Measurements from ENCODE around the gene GOLM1. TPM values are rescaled to one million over a fixed set of nuclear protein-coding genes. Genes with fewer than 3 reads are reported as not detected.

The GOLM1 gene
- total and polyA plus RNA-seq, 9 donors, result 17.5 to 76.7 (median 36.4) TPM

DNA sequence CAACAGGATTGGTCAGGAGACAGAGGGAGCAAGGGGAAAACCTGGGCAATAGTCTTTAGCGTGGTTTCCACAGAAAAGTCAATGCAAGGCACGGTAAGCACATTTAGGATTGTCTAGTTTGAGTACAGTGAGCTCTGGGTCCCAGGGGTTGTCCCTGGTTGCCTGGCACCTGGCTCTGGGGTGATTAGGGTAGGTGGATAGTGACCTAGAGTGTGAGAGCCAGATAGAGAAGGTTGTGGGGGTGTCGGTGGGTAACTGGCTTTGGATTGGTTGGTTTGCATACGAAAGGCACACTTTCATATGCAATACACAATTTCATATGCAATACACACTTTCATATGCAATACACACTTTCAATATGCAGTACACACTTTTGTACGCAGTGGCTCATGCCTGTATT, 20.1 kb upstream of the GOLM1 start:
- no peaks in the 10 kb centered on the region for H3K36me3 ChIP-seq
- no peaks in the 10 kb centered on the region for H3K4me1 ChIP-seq (ENCODE audit: insufficient read depth)
- no peaks in the 10 kb centered on the region for H3K27me3 ChIP-seq
- intact Hi-C loops (cut with DNase I), result no loop called here
- no peak for DNase-seq
- TF ChIP-seq EP300 (IDR thresholded peaks at IDR 0.05) (no peak), POLR2A (IDR thresholded peaks at IDR 0.05) (no peak)
- TF ChIP-seq, protein P1, sequence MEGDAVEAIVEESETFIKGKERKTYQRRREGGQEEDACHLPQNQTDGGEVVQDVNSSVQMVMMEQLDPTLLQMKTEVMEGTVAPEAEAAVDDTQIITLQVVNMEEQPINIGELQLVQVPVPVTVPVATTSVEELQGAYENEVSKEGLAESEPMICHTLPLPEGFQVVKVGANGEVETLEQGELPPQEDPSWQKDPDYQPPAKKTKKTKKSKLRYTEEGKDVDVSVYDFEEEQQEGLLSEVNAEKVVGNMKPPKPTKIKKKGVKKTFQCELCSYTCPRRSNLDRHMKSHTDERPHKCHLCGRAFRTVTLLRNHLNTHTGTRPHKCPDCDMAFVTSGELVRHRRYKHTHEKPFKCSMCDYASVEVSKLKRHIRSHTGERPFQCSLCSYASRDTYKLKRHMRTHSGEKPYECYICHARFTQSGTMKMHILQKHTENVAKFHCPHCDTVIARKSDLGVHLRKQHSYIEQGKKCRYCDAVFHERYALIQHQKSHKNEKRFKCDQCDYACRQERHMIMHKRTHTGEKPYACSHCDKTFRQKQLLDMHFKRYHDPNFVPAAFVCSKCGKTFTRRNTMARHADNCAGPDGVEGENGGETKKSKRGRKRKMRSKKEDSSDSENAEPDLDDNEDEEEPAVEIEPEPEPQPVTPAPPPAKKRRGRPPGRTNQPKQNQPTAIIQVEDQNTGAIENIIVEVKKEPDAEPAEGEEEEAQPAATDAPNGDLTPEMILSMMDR (IDR thresholded peaks at IDR 0.05), result no peak
- no peak overlapping the region for H3K27ac ChIP-seq
- no peak overlapping the region for H3K4me3 ChIP-seq
- 90 to 94% (median 91%) methylated on average over 5 of the region's 5 CpGs for WGBS, 3 donors
- H3K9me3 ChIP-seq, result no peaks in the 10 kb centered on the region

DNA sequence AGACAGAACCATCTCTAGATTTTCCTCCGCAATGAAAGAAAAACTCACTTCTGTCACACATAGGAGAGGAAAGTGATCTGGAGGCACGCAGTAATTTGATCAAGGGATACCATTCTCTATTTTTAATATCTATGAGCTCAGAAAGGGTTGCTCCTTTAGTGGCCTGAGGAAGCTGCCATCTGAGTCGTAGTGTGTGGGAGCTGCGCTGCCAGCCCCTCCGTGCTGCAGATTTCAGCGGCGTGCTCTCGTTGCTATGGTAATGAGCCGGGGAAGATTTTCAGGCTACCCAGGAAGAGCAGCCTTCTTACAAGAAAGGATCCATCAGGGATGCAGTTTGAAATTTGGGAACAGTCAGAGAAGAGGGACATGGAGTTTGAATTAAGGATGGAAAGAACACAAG, 17.1 kb upstream of the GOLM1 start:
- no peaks in the 10 kb centered on the region for H3K27me3 ChIP-seq
- DNase-seq, result no peak
- intact Hi-C loops (cut with DNase I), result no loop called here
- no peak overlapping the region for H3K4me3 ChIP-seq
- no peaks in the 10 kb centered on the region for H3K9me3 ChIP-seq
- H3K4me1 ChIP-seq (ENCODE audit: insufficient read depth), result no peaks in the 10 kb centered on the region
- H3K27ac ChIP-seq, result no peak overlapping the region
- no peaks in the 10 kb centered on the region for H3K36me3 ChIP-seq
- TF ChIP-seq, protein P1 (IDR thresholded peaks at IDR 0.05), result no peak
- TF ChIP-seq EP300 (IDR thresholded peaks at IDR 0.05) (no peak), POLR2A (IDR thresholded peaks at IDR 0.05) (no peak)
- 35 to 48% (median 48%) methylated on average over 9 of the region's 9 CpGs for WGBS, 3 donors

DNA sequence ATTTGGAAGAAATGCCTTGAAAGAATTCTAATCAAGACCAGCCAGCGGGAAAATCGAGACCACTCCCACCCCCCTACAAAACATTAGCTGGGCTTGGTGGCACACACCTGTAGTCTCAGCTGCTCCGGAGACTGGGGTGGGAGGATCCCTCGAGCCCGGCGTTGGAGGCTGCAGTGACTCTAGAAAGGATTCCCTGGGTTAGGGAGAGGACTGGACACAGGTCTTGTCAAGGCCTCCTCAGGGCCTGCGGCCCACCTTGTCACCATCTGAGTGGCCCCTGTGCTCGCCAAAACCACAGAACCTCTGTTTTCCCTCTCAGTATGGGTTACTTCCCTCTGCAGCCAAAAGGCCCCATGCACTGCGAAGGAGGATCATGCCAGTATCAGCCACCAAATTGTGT, 16.5 kb upstream of the GOLM1 start:
- no peak overlapping the region for H3K27ac ChIP-seq
- 86 to 93% (median 88%) methylated on average over 9 of the region's 9 CpGs for WGBS, 3 donors
- no peaks in the 10 kb centered on the region for H3K27me3 ChIP-seq
- intact Hi-C loops (cut with DNase I), result no loop called here
- TF ChIP-seq, protein P1 (IDR thresholded peaks at IDR 0.05), result no peak
- TF ChIP-seq POLR2A (IDR thresholded peaks at IDR 0.05), result no peak
- no peaks in the 10 kb centered on the region for H3K9me3 ChIP-seq
- H3K36me3 ChIP-seq, result no peaks in the 10 kb centered on the region
- H3K4me1 ChIP-seq (ENCODE audit: insufficient read depth), result no peaks in the 10 kb centered on the region
- H3K4me3 ChIP-seq, result no peak overlapping the region
- no peak for DNase-seq

DNA sequence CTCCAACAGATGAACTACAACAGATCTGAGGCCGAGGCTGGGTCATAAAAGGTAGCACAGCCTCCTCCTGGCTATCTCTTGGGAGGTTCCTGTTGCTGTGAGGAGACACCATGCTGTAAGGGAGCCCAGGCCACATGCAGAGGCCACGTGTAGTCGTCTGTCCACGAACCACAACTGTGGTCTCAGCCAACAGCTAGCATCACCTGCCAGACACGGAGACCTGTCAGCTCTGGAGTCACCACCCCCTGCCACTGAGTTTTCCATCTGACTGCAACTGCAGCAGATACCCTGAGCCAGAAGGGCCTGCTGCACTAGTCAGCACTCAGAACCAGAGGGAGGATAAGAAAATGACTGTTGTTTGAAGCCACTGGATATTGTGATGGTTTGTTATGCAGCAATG, 12.7 kb upstream of the GOLM1 start:
- WGBS, 3 donors, result 78 to 96% (median 91%) methylated on average over 5 of the region's 5 CpGs
- no peak for DNase-seq

More for the DNA sequence above, 12.7 kb upstream of the GOLM1 start:
- Histone ChIP-seq H3K27ac (no peak overlapping the region), H3K4me1 (ENCODE audit: insufficient read depth) (no peaks in the 10 kb centered on the region), H3K27me3 (no peaks in the 10 kb centered on the region), H3K9me3 (no peaks in the 10 kb centered on the region), H3K4me3 (no peak overlapping the region), H3K36me3 (no peaks in the 10 kb centered on the region)
- no peak for TF ChIP-seq POLR2A (IDR thresholded peaks at IDR 0.05)
- TF ChIP-seq, protein P1 (IDR thresholded peaks at IDR 0.05), result no peak
- TF ChIP-seq EP300 (IDR thresholded peaks at IDR 0.05), result no peak
- intact Hi-C loops (cut with DNase I), result no loop called here
